ENCODE data around the gene EDN3. TPM values are rescaled to one million over a fixed set of nuclear protein-coding genes. Genes with fewer than 3 reads are reported as not detected.

The EDN3 gene
- total and polyA plus RNA-seq, 2 of the 8 experiments (the other 6 are each of a cell fraction or from before 2014, with no cell fraction given): 0.17 to 0.38 TPM

DNA sequence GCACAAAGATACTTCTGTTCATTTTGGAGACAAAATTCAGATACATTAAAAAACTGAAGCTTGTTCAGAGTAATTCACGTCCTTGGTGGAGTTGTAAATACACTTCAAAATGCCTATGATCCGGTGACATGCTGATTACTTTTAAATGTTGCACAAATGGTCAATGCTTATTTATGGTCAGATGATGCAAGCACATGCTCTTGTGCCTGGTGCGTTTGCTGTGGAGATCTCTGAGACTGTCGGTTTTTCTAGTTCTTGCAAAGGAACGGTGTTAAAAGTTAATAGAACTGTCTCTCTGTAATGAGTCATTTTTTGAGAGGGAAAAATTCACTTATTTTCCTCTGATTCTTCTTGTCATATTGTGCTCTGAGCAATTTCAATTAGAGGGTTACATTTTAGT is 45.2 kb upstream of the EDN3 start:
- Histone ChIP-seq H2BK15ac (ENCODE audit: low read length) (no peak overlapping the region), H2AK5ac (ENCODE audit: low read depth, low read length) (no peak overlapping the region), H3K18ac (ENCODE audit: extremely low read depth, low read length) (no peak overlapping the region), H4K5ac (ENCODE audit: insufficient read length, low read depth, low read length) (no peak overlapping the region), H3K9ac (replicated peaks in 1 of 4; ENCODE audit: extremely low read depth in 1 of 4, low read depth in 3 of 4, low read length in 3 of 4) (no peak overlapping the region), H3K4me2 (ENCODE audit: insufficient read depth in 1 of 2, low read depth in 2 of 2, low read length in 2 of 2) (no peak overlapping the region), H2BK5ac (ENCODE audit: low read depth, low read length) (no peak overlapping the region), H4K20me1 (replicated peaks in 1 of 2; ENCODE audit: control insufficient read depth in 1 of 2, insufficient read depth in 2 of 2, low read length in 2 of 2) (no peaks in the 10 kb centered on the region), H2BK120ac (replicated peaks; ENCODE audit: low read depth, low read length) (no peak overlapping the region), H3K56ac (replicated peaks; ENCODE audit: insufficient read length, low read depth, low read length) (no peak overlapping the region), H3K79me2 (ENCODE audit: control insufficient read depth in 1 of 2, insufficient read depth in 2 of 2, low read length in 2 of 2) (no peaks in the 10 kb centered on the region), H3K79me1 (ENCODE audit: low read depth, low read length) (no peaks in the 10 kb centered on the region), H2BK12ac (ENCODE audit: low read depth, low read length) (no peak overlapping the region), H4K8ac (ENCODE audit: extremely low read depth, insufficient read depth, low read length) (no peak overlapping the region), H3K4me1 (replicated peaks in 1 of 4; ENCODE audit: control insufficient read depth in 3 of 4, insufficient read depth in 4 of 4, low read length in 3 of 4) (no peaks in the 10 kb centered on the region), H3K36me3 (ENCODE audit: control insufficient read depth in 2 of 4, insufficient read depth in 4 of 4, low read length in 3 of 4) (no peaks in the 10 kb centered on the region), H2BK20ac (ENCODE audit: low read length) (no peak overlapping the region), H3K23ac (ENCODE audit: insufficient read length) (no peak overlapping the region), H3K27me3 (replicated peaks in 1 of 4; ENCODE audit: control insufficient read depth in 3 of 4, extremely low read depth in 1 of 4, insufficient read depth in 3 of 4, low read length in 3 of 4) (peaks cover 0 to 2% (median 0%) of the 10 kb centered on the region in 4 experiments; a peak in 4 of 7 replicates), H4K91ac (replicated peaks; ENCODE audit: insufficient read length, low read length) (no peak overlapping the region), H3K4me3 (ENCODE audit: extremely low read depth in 1 of 4, insufficient read depth in 2 of 4, low read depth in 3 of 4, low read length in 4 of 4) (no peak overlapping the region), H3K27ac (ENCODE audit: low read depth, low read length) (no peak overlapping the region), H3K4ac (replicated peaks; ENCODE audit: insufficient read length, low read depth, low read length) (no peak overlapping the region), H2AFZ (ENCODE audit: low read length) (no peak overlapping the region), H3K23me2 (ENCODE audit: low read depth, low read length) (no peaks in the 10 kb centered on the region), H3K14ac (ENCODE audit: insufficient read length) (no peak overlapping the region), H3K9me3 (ENCODE audit: insufficient read depth in 2 of 2, low read depth in 1 of 2, low read length in 1 of 2) (no peaks in the 10 kb centered on the region)
- TF ChIP-seq RBBP5 (IDR thresholded peaks at IDR 0.05; ENCODE audit: borderline replicate concordance, low read depth, low read length): no peak
- no peak for TF ChIP-seq RXRA (IDR thresholded peaks at IDR 0.05; ENCODE audit: insufficient read depth, low read depth, low read length)
- TF ChIP-seq NRF1 (IDR thresholded peaks at IDR 0.05; ENCODE audit: low read depth, low read length): no peak
- TF ChIP-seq SP1 (IDR thresholded peaks at IDR 0.05; ENCODE audit: low read depth, low read length): no peak
- no peak for TF ChIP-seq E2F6 (IDR thresholded peaks at IDR 0.05)
- TF ChIP-seq BACH1 (IDR thresholded peaks at IDR 0.05; ENCODE audit: low read length): no peak
- FAIRE-seq (no peak), DNase-seq (ENCODE audit: low read depth in 1 of 2, low spot score in 2 of 2) (no peak)
- CTCF ChIA-PET (ENCODE audit: partially characterized antibody): no interaction called here
- POLR2A ChIA-PET (ENCODE audit: partially characterized antibody): no interaction called here
- 94% methylated on average over 5 of the region's 5 CpGs; no CpG with 5 or more reads in 1 of the 2 experiments for WGBS, 2 experiments (ENCODE audit: extremely low coverage in 1 of 2, insufficient coverage in 1 of 2, insufficient read length in 1 of 2, insufficient replicate concordance in 2 of 2, low coverage in 1 of 2, low lambda C conversion rate in 2 of 2, missing lambda C conversion rate in 1 of 2)
